Naive B cell (primary cell): ENCODE results near the gene TFE3. TPM values are rescaled to one million over a fixed set of nuclear protein-coding genes. Genes with fewer than 3 reads are reported as not detected.

ENCODE experiments used
- ATAC-seq, 2 donors: fragments of 150-1000 bp; cut with Tn5 transposase; 2 replicates each; pipeline ENCODE4 v1.10.0; 2021; ENCODE audit warnings: low read depth in 2 of 2, mild to moderate bottlenecking in 2 of 2, moderate library complexity in 2 of 2
- DNase-seq: peaks from one replicate; pipeline ENCODE4 v3.0.0; 2022
- H3K27ac Mint-ChIP-seq, 6 donors: one replicate each; pipeline ENCODE4 v1.8.0; 2020 to 2022; ENCODE audit warnings: mild to moderate bottlenecking in 6 of 6, mixed read lengths in 6 of 6, moderate library complexity in 5 of 6, inconsistent platforms in 2 of 6
- H3K27me3 Mint-ChIP-seq, 3 donors: one replicate each; pipeline ENCODE4 v1.8.0; 2021 to 2022; ENCODE audit warnings: mixed read lengths in 3 of 3, mild to moderate bottlenecking in 1 of 3
- H3K36me3 Mint-ChIP-seq, 2 donors: one replicate each; pipeline ENCODE4 v1.8.0; 2020 to 2022; ENCODE audit warnings: mixed read lengths in 2 of 2, inconsistent platforms in 1 of 2, mild to moderate bottlenecking in 1 of 2
- H3K4me1 Mint-ChIP-seq, 3 donors: one replicate each; pipeline ENCODE4 v1.8.0; 2020 to 2022; ENCODE audit warnings: mixed read lengths in 3 of 3, inconsistent platforms in 1 of 3, mild to moderate bottlenecking in 1 of 3, moderate library complexity in 1 of 3
- H3K4me3 Mint-ChIP-seq, 8 donors: one replicate each; pipeline ENCODE4 v1.8.0; 2020 to 2022; ENCODE audit warnings: mild to moderate bottlenecking in 8 of 8, mixed read lengths in 8 of 8, moderate library complexity in 8 of 8, inconsistent platforms in 2 of 8
- H3K9me3 Mint-ChIP-seq, 7 donors: one replicate each; pipeline ENCODE4 v1.8.0; 2020 to 2022; ENCODE audit warnings: mixed read lengths in 7 of 7, mild to moderate bottlenecking in 5 of 7, inconsistent platforms in 2 of 7, moderate library complexity in 1 of 7
- polyA plus RNA-seq, 6 donors: library from polyadenylated mRNA; unstranded; fragments of 300-500 nt; fragmentation: Illumina TruSeq; gene quantifications; one replicate each; pipeline ENCODE4 v1.2.3, GENCODE V29; 2021; ENCODE audit warnings: low read depth in 6 of 6

The TFE3 gene
- polyA plus RNA-seq, 6 donors from 2014 or later = 4.5 to 11.4 (median 6.1) TPM

DNA sequence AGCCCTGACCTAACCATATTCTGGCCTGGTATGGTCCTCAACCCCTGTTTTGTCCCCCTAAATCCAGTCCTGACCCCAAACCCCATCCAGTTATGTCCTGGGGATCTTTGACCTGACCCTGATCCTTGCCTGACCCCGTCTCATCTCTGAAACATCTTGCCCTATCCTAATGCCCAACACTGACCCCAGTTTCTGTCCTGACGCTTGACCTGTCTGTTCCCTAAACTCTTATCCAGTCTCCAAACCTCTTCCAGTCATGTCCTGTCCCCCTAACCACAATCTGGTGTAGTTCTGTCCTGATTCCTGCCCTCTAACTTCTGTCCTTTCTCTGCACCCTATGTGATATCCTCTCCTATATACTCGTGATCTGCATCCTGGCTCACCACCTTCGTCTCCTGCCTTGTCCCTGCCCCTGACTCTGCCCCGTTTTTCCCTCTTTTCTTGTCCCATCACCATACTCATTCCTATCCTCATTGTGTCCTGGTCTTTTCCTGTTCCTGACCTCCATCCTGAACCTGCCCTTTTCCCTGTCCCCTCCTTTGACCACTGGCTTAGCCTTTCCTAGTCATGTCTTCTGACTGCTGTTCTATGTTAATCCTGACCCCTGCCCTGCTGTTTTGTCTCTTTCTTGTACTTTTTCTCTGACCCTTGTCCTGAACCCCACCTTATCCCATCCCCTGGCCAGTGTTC is 11.1 kb upstream of the TFE3 start:
- peaks cover 0 to 14% (median 0%) of the 10 kb centered on the region in 7 donors for H3K9me3 Mint-ChIP-seq
- peak overlapping the region; percentile 76 to 93 (median 86) for H3K4me3 Mint-ChIP-seq
- no peak for ATAC-seq
- DNase-seq = no peak
- no peaks in the 10 kb centered on the region for H3K36me3 Mint-ChIP-seq
- no peaks in the 10 kb centered on the region for H3K27me3 Mint-ChIP-seq
- peak overlapping the region; percentile 81 to 97 (median 90) for H3K27ac Mint-ChIP-seq
- H3K4me1 Mint-ChIP-seq = peaks cover 17 to 27% (median 23%) of the 10 kb centered on the region in 3 donors

GRCh38 chrX:49053223-49054072 is 10.3 kb upstream of the TFE3 start:
- Mint-ChIP-seq H3K4me1 (peaks cover 17 to 27% (median 23%) of the 10 kb centered on the region in 3 donors), H3K36me3 (no peaks in the 10 kb centered on the region), H3K9me3 (peaks cover 0 to 14% (median 0%) of the 10 kb centered on the region in 7 donors), H3K4me3 (peak overlapping the region; percentile 77 to 93 (median 86)), H3K27me3 (no peaks in the 10 kb centered on the region), H3K27ac (peak overlapping the region; percentile 70 to 97 (median 90))
- ATAC-seq (peak; percentile 78 to 81), DNase-seq (peak; percentile 26)

- ATAC-seq = no peak
- H3K27ac Mint-ChIP-seq = peak overlapping the region; percentile 88 to 98 (median 94)
- H3K4me1 Mint-ChIP-seq = peaks cover 20 to 41% (median 37%) of the 10 kb centered on the region in 3 donors
- no peak for DNase-seq
- H3K4me3 Mint-ChIP-seq = peak overlapping the region; percentile 35 to 89 (median 76)
- H3K27me3 Mint-ChIP-seq = no peaks in the 10 kb centered on the region
- H3K36me3 Mint-ChIP-seq = peaks cover 0 to under 1% of the 10 kb centered on the region in 2 donors
- H3K9me3 Mint-ChIP-seq = peaks cover 0 to 5% (median 0%) of the 10 kb centered on the region in 7 donors
These were observed 777 bp upstream of the TFE3 start for GRCh38 chrX:49043987-49044281.

DNA sequence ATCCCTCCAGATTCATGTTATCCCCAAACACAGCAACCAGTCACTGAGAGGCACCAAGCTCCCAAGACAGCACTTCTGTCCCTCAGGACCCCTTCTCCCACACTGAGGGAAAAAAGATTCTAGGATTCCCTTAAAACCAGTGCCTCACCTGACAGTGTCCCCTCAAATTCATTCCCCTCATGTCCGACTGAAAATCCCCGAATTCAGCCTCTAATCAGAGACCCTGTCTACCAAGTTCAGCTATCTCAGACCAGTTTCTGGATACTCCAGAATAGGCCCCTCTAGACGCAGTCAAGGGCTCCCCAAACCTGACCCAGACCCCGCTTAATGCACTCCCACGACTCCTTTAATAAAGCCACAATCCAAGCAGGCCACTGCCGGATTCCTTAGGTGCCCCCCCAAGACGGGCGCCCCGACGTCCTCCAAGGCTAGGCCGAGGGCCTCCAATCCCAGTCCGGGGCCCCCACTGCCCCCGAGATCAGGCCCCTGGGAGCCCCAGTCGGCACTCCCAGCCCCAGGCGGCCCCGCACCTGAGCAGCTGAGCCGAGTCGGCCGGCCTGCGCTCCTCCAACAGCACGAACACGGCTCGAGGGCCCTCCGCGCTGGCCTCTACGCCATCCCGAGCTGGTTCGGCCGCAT is 457 bp downstream of the TFE3 start:
- peak in 1 of 2 donors; percentile 1 for ATAC-seq

DNA sequence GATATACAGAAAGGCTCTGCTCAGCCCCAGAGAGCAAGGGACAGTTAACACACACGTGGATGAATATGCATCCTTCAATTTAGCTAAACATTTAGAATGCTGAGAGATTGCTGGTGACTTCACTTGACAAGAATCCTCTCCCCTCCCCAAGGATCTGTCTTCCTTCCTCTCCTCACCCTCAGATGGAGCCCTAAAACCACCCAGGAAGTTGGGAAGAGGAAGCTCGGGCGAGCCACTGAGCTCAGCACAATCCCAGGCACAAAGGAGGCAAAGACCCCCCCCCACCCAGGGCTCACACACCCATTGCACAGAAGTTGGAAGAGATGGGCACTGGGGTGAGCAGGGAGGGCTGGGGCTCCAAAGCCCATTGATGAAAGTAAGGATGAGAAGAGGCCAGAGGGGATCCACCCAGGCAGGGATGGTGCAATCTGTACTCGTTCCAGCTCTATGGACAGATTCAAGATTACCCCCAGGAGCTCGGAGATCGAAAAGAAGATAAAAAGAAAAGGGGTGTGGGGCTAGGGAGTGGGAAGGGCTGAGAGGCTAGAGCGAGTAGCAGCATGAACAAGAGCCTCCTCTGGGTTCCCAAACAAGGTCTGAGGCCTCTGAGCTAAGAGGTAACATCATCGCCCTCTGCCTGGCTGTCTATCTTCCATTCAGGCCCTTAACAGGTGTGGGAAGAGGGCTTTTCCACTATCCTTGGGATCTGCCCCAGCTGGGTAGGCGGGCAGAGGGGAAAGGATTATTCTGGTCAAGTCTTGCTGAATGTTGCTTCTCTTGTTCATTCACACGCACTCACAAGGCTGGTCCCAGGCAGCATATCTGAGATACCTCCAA is 1.2 kb downstream of the TFE3 start:
- no peaks in the 10 kb centered on the region for H3K27me3 Mint-ChIP-seq
- no peak for ATAC-seq
- peak overlapping the region; percentile 89 to 97 (median 94) for H3K27ac Mint-ChIP-seq
- peak overlapping the region; percentile 83 to 94 (median 88) for H3K4me3 Mint-ChIP-seq
- H3K36me3 Mint-ChIP-seq = peaks cover 0 to 5% of the 10 kb centered on the region in 2 donors
- H3K9me3 Mint-ChIP-seq = peaks cover 0 to 7% (median 0%) of the 10 kb centered on the region in 7 donors
- DNase-seq = no peak
- H3K4me1 Mint-ChIP-seq = peaks cover 20 to 41% (median 40%) of the 10 kb centered on the region in 3 donors

More for the DNA sequence above, 457 bp downstream of the TFE3 start:
- peaks cover 0 to 7% (median 0%) of the 10 kb centered on the region in 7 donors for H3K9me3 Mint-ChIP-seq
- H3K27ac Mint-ChIP-seq = peak overlapping the region; percentile 89 to 97 (median 94)
- no peaks in the 10 kb centered on the region for H3K27me3 Mint-ChIP-seq
- peaks cover 0 to 5% of the 10 kb centered on the region in 2 donors for H3K36me3 Mint-ChIP-seq
- H3K4me1 Mint-ChIP-seq = peaks cover 20 to 41% (median 40%) of the 10 kb centered on the region in 3 donors
- no peak for DNase-seq
- peak overlapping the region; percentile 83 to 94 (median 88) for H3K4me3 Mint-ChIP-seq

- ATAC-seq (no peak), DNase-seq (no peak)
- H3K4me1 Mint-ChIP-seq = peaks cover 20 to 41% (median 40%) of the 10 kb centered on the region in 3 donors
- peak overlapping the region in 3 of 6 donors; percentile 86 to 92 (median 91) for H3K27ac Mint-ChIP-seq
- no peaks in the 10 kb centered on the region for H3K27me3 Mint-ChIP-seq
- H3K36me3 Mint-ChIP-seq = peaks cover 0 to 5% of the 10 kb centered on the region in 2 donors
- H3K4me3 Mint-ChIP-seq = peak overlapping the region in 3 of 8 donors; percentile 56 to 82 (median 80)
- peaks cover 0 to 7% (median 0%) of the 10 kb centered on the region in 7 donors for H3K9me3 Mint-ChIP-seq
These were observed 2.7 kb downstream of the TFE3 start for GRCh38 chrX:49040376-49040955.

DNA sequence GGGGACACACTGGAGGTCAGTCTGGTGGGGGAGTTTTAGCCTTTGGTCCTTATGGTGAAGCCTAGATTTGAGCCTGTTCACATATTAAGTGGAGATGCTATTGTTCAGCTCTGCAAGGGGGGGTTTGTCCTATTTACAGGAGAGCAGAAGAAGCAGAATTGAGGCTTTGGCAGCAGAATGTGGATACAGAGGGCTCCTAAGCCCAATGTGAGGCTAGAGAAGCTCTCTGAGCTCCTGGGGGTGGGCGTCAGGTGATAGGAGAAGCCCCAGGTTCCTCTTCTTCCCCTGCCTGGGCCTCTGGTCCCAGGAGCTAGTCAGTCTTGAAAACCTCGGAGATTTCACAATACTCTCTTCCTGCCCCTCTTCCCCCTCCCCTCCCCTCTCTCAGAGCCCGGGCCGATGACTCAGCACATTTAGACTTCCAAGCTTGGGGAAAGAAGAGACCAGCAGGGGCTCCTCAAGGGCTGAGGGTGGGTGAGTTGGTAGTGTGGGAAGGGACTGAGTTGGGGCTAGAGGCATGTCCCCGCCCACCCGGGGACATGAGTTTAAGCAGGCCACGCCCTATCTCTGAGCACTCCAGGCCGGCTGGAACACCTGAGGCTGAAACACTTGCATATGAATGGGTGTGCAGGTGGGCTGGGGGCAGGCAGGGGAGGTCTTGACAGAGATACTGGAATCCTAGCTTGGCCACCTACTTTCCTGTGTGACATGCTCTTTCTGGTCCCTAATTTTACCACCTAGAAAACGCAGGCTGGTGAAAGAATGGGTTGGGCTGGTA is 3.4 kb downstream of the TFE3 start:
- Mint-ChIP-seq H3K9me3 (peaks cover 0 to 7% (median 0%) of the 10 kb centered on the region in 7 donors), H3K4me3 (peak overlapping the region in 3 of 8 donors; percentile 56 to 83 (median 80)), H3K4me1 (peaks cover 20 to 41% (median 40%) of the 10 kb centered on the region in 3 donors), H3K27me3 (no peaks in the 10 kb centered on the region), H3K36me3 (peaks cover 0 to 5% of the 10 kb centered on the region in 2 donors), H3K27ac (peak overlapping the region in 4 of 6 donors; percentile 32 to 92 (median 88))
- ATAC-seq = no peak
- DNase-seq = no peak

DNA sequence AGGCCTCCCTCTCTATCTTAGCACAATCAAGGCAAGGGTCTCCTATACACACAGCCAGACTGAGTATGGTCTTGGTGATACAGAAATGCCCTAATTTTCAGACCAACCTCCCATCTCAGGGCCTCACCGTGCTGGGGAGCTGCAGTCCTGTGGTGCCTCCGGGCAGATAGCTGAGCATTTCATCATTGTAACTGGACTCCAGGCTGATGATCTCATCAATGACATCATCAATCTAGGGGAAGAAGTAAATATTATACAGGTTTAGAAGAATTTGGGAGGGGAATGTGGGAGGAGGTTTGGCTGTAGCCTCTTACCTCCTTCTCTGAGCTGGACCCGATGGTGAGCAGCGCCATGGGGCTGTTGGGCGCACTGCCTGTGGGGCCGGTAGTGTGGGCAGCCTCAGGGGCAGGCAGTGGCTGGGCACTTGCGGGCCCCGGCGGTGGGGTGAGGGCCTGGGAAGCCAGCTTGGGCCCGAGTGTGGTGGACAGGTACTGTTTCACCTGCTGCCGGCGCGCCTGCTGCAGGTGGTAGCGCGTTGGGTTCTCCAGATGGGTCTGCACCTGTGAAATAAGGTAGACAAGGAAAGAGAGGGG is 5.2 kb downstream of the TFE3 start:
- H3K27ac Mint-ChIP-seq = peak overlapping the region in 2 of 6 donors; percentile 40 to 50
- H3K27me3 Mint-ChIP-seq = no peaks in the 10 kb centered on the region
- H3K4me3 Mint-ChIP-seq = peak overlapping the region in 1 of 8 donors; percentile 47
- H3K36me3 Mint-ChIP-seq = peaks cover 5 to 8% of the 10 kb centered on the region in 2 donors
- peaks cover 26 to 41% (median 36%) of the 10 kb centered on the region in 3 donors for H3K4me1 Mint-ChIP-seq
- no peak for ATAC-seq
- no peak for DNase-seq
- H3K9me3 Mint-ChIP-seq = peaks cover 0 to 7% (median 0%) of the 10 kb centered on the region in 7 donors

GRCh38 chrX:49030283-49030682 is 12.9 kb downstream of the TFE3 start:
- no peaks in the 10 kb centered on the region for H3K9me3 Mint-ChIP-seq
- no peak overlapping the region for H3K4me3 Mint-ChIP-seq
- H3K36me3 Mint-ChIP-seq = peaks cover 0 to 8% of the 10 kb centered on the region in 2 donors
- ATAC-seq (no peak), DNase-seq (no peak)
- no peaks in the 10 kb centered on the region for H3K27me3 Mint-ChIP-seq
- H3K27ac Mint-ChIP-seq = peak overlapping the region in 2 of 6 donors; percentile 51 to 61
- peaks cover 8 to 12% (median 8%) of the 10 kb centered on the region in 3 donors for H3K4me1 Mint-ChIP-seq

DNA sequence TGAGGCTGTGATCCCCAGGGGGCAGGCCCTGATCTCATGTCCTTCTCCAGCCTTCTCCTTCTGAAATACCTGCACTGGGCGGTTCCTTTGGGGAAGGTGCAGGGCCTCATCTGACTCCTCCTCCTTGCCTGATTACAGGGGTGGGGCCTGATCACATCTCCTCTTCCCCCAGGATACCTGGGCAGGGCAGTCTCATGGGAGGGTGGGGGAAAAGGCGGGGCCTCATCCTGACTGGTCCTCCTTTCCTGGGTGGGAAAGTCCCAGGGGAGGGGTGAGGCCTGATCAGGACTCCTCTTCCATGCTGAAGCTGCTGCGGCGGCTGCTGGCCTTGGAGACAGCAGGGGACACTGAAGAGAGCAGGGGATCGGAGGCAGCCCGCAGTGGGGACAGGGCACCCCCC is 13.3 kb downstream of the TFE3 start:
- peaks cover 8 to 12% (median 8%) of the 10 kb centered on the region in 3 donors for H3K4me1 Mint-ChIP-seq
- ATAC-seq (no peak), DNase-seq (no peak)
- no peaks in the 10 kb centered on the region for H3K9me3 Mint-ChIP-seq
- H3K27ac Mint-ChIP-seq = peak overlapping the region in 1 of 6 donors; percentile 93
- peaks cover 0 to 8% of the 10 kb centered on the region in 2 donors for H3K36me3 Mint-ChIP-seq
- H3K4me3 Mint-ChIP-seq = no peak overlapping the region
- H3K27me3 Mint-ChIP-seq = no peaks in the 10 kb centered on the region

GRCh38 chrX:49019599-49020249 is 23.4 kb downstream of the TFE3 start:
- Mint-ChIP-seq H3K27ac (peak overlapping the region in 1 of 6 donors; percentile 53), H3K36me3 (no peaks in the 10 kb centered on the region), H3K4me1 (no peaks in the 10 kb centered on the region), H3K4me3 (no peak overlapping the region), H3K27me3 (no peaks in the 10 kb centered on the region), H3K9me3 (peaks cover 0 to 1% (median 0%) of the 10 kb centered on the region in 7 donors)
- ATAC-seq (no peak), DNase-seq (no peak)
